ENCODE measurements around the gene SEMA7A.

The SEMA7A gene

GRCh38 chr15:74466570-74466969, 32.8 kb upstream of the SEMA7A start:
- no peak for TF ChIP-seq FOXP2 (optimal IDR thresholded peaks at IDR 0.05; ENCODE audit: borderline replicate concordance, extremely low read depth, extremely low read length, insufficient read depth)
- no peak for TF ChIP-seq REST (IDR thresholded peaks at IDR 0.05; ENCODE audit: insufficient read depth in 1 of 2, low read depth in 2 of 2, low read length in 2 of 2)
- TF ChIP-seq TAF1 (IDR thresholded peaks at IDR 0.05; ENCODE audit: borderline replicate concordance, insufficient read depth, low read length): no peak
- TF ChIP-seq POLR2AphosphoS5 (IDR thresholded peaks at IDR 0.05; ENCODE audit: low read depth, low read length): no peak
- TF ChIP-seq SIN3A (IDR thresholded peaks at IDR 0.05; ENCODE audit: borderline replicate concordance, insufficient read depth, low read length): no peak

- no peak for TF ChIP-seq POLR2AphosphoS5 (IDR thresholded peaks at IDR 0.05; ENCODE audit: low read depth, low read length)
- TF ChIP-seq FOXP2 (optimal IDR thresholded peaks at IDR 0.05; ENCODE audit: borderline replicate concordance, extremely low read depth, extremely low read length, insufficient read depth): no peak
- TF ChIP-seq SIN3A (IDR thresholded peaks at IDR 0.05; ENCODE audit: borderline replicate concordance, insufficient read depth, low read length): no peak
- TF ChIP-seq TAF1 (IDR thresholded peaks at IDR 0.05; ENCODE audit: borderline replicate concordance, insufficient read depth, low read length): no peak
- TF ChIP-seq REST (IDR thresholded peaks at IDR 0.05; ENCODE audit: insufficient read depth in 1 of 2, low read depth in 2 of 2, low read length in 2 of 2): no peak
Observed at GRCh38 chr15:74464897-74465296, 31.1 kb upstream of the SEMA7A start.

- TF ChIP-seq REST (IDR thresholded peaks at IDR 0.05; ENCODE audit: insufficient read depth in 1 of 2, low read depth in 2 of 2, low read length in 2 of 2): no peak
Observed at GRCh38 chr15:74464216-74464615, 30.5 kb upstream of the SEMA7A start.

GRCh38 chr15:74463634-74464033, 29.9 kb upstream of the SEMA7A start:
- TF ChIP-seq POLR2AphosphoS5 (IDR thresholded peaks at IDR 0.05; ENCODE audit: low read depth, low read length): no peak
- no peak for TF ChIP-seq SIN3A (IDR thresholded peaks at IDR 0.05; ENCODE audit: borderline replicate concordance, insufficient read depth, low read length)
- no peak for TF ChIP-seq FOXP2 (optimal IDR thresholded peaks at IDR 0.05; ENCODE audit: borderline replicate concordance, extremely low read depth, extremely low read length, insufficient read depth)
- TF ChIP-seq REST (IDR thresholded peaks at IDR 0.05; ENCODE audit: insufficient read depth in 1 of 2, low read depth in 2 of 2, low read length in 2 of 2): no peak
- no peak for TF ChIP-seq TAF1 (IDR thresholded peaks at IDR 0.05; ENCODE audit: borderline replicate concordance, insufficient read depth, low read length)

GRCh38 chr15:74461847-74462511, 28.2 kb upstream of the SEMA7A start:
- no peak for TF ChIP-seq FOXP2 (optimal IDR thresholded peaks at IDR 0.05; ENCODE audit: borderline replicate concordance, extremely low read depth, extremely low read length, insufficient read depth)
- TF ChIP-seq SIN3A (IDR thresholded peaks at IDR 0.05; ENCODE audit: borderline replicate concordance, insufficient read depth, low read length): no peak
- TF ChIP-seq POLR2AphosphoS5 (IDR thresholded peaks at IDR 0.05; ENCODE audit: low read depth, low read length): no peak
- no peak for TF ChIP-seq TAF1 (IDR thresholded peaks at IDR 0.05; ENCODE audit: borderline replicate concordance, insufficient read depth, low read length)
- TF ChIP-seq REST (IDR thresholded peaks at IDR 0.05; ENCODE audit: insufficient read depth in 1 of 2, low read depth in 2 of 2, low read length in 2 of 2): no peak
